ENCODE results near the gene BIN2. TPM values are rescaled to one million over a fixed set of nuclear protein-coding genes. Genes with fewer than 3 reads are reported as not detected.

The BIN2 gene
- total RNA-seq, 1 experiment from 2014 or later, result not detected

DNA sequence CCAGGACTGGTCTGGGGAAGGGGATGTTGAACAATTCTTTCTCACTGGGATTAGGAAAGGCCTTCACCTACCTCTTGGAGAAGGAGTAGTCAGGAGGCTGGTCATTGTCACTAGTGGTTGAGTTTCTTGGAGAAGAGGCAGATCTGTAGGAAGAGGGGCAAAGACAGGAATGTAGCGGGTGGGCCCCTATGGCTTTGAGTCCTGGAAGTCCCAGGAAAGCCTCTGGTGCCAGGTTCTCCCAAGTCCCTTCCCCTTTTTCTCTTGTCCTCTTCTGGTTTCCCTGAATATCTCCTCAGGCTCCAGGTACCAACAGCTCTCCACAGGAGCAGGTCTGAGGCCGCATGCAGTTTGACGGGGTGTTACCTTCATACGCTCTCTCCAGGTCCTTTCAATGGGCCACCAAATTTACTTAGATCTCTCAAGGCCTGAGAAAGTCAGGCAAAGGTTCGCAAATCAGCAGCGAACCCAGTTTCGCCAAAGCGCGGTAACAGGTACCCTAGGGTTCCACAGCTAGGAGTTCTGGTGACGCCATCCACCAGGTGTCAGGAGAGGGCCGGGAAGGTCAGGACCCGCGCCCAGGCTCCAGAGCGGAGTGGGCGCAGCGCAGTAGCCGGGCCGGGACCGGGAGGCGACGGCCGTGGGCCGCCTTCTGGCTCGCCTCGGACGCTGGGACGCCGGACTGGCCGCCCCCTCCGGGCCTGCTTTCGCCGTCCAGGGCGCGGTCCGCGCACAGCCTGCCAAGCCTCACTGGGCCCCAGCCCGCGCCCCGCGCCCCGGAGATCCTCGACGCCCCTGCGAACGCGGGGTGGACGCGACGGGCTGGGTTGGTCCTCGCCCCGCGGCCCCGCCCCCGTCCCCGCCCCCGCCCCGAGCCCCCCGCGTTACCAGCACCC, 54.6 kb downstream of the BIN2 start:
- peak; percentile 90 for DNase-seq

More for the DNA sequence above, 54.6 kb downstream of the BIN2 start:
- Mint-ChIP-seq H3K4me3 (peak overlapping the region; percentile 54 to 79), H3K4me1 (peaks cover 23 to 33% of the 10 kb centered on the region in 2 experiments), H3K9me3 (no peaks in the 10 kb centered on the region), H3K27me3 (ENCODE audit: low read depth) (peaks cover 27% of the 10 kb centered on the region), H3K27ac (0 out of 7 replicates have a peak overlapping the region, but pooled peaks of 1 of the 3 experiments have one; percentile 38), H3K36me3 (ENCODE audit: insufficient read depth in 1 of 3, low read depth in 3 of 3) (no peaks in the 10 kb centered on the region; a peak in 3 of 7 replicates)
- Histone ChIP-seq H2BK5ac (ENCODE audit: insufficient read length, low read length) (no peak overlapping the region), H3K23me2 (ENCODE audit: insufficient read length, low read depth, low read length, poor library complexity, severe bottlenecking) (peaks cover 6% of the 10 kb centered on the region), H3K4ac (ENCODE audit: low read depth, low read length) (no peak overlapping the region), H3K4me1 (ENCODE audit: insufficient read depth, low read length) (peaks cover 2% of the 10 kb centered on the region; the same call in 1 of the 2 replicates), H3K79me2 (ENCODE audit: insufficient read depth, low read length) (no peaks in the 10 kb centered on the region), H2BK120ac (ENCODE audit: low read depth, low read length, poor library complexity, severe bottlenecking) (no peak overlapping the region), H2BK20ac (ENCODE audit: low read depth, low read length, poor library complexity, severe bottlenecking) (no peak overlapping the region), H3K9ac (ENCODE audit: extremely low read depth, insufficient read length, low read length) (no peak overlapping the region), H3K9me3 (ENCODE audit: control insufficient read depth, low read depth, low read length) (no peaks in the 10 kb centered on the region), H3K14ac (ENCODE audit: insufficient read depth, low read length) (peak overlapping the region; percentile 84; the same call in 1 of the 2 replicates), H3K27ac (ENCODE audit: insufficient read length, low read depth, low read length) (no peak overlapping the region), H4K8ac (replicated peaks; ENCODE audit: insufficient read length, low read depth, low read length) (no peak overlapping the region), H2AK5ac (ENCODE audit: insufficient read length, low read length) (no peak overlapping the region), H4K91ac (ENCODE audit: insufficient read length, low read depth, low read length) (no peak overlapping the region), H3T11ph (ENCODE audit: low read length) (no peak overlapping the region), H3K79me1 (ENCODE audit: insufficient read depth, low read depth, low read length, poor library complexity, severe bottlenecking) (no peaks in the 10 kb centered on the region), H3K56ac (ENCODE audit: insufficient read length, low read depth, low read length) (no peak overlapping the region), H3K23ac (ENCODE audit: insufficient read length, low read depth, low read length) (no peak overlapping the region), H2BK12ac (ENCODE audit: insufficient read length, low read depth, low read length) (no peak overlapping the region), H3K4me2 (ENCODE audit: insufficient read depth, insufficient read length, low read length) (peak overlapping the region; percentile 89), H4K20me1 (ENCODE audit: control insufficient read depth, insufficient read depth, insufficient read length) (no peaks in the 10 kb centered on the region), H3K27me3 (ENCODE audit: insufficient read depth, low read length) (peaks cover 2% of the 10 kb centered on the region; the same call in 1 of the 2 replicates), H4K5ac (ENCODE audit: insufficient read length, low read depth, low read length) (no peak overlapping the region), H3K18ac (ENCODE audit: insufficient read length, low read depth, low read length) (no peak overlapping the region), H2AFZ (ENCODE audit: low read length) (no peak overlapping the region), H2BK15ac (ENCODE audit: low read depth, low read length) (no peak overlapping the region)
- TF ChIP-seq, protein P1, sequence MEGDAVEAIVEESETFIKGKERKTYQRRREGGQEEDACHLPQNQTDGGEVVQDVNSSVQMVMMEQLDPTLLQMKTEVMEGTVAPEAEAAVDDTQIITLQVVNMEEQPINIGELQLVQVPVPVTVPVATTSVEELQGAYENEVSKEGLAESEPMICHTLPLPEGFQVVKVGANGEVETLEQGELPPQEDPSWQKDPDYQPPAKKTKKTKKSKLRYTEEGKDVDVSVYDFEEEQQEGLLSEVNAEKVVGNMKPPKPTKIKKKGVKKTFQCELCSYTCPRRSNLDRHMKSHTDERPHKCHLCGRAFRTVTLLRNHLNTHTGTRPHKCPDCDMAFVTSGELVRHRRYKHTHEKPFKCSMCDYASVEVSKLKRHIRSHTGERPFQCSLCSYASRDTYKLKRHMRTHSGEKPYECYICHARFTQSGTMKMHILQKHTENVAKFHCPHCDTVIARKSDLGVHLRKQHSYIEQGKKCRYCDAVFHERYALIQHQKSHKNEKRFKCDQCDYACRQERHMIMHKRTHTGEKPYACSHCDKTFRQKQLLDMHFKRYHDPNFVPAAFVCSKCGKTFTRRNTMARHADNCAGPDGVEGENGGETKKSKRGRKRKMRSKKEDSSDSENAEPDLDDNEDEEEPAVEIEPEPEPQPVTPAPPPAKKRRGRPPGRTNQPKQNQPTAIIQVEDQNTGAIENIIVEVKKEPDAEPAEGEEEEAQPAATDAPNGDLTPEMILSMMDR (conservative IDR thresholded peaks at IDR 0.05), result peak; percentile 77
- WGBS (ENCODE audit: extremely low coverage, insufficient read length, low lambda C conversion rate), result no CpG with 5 or more reads among the region's 59 CpGs
